Gastroesophageal sphincter (tissue), 3 donors: ENCODE measurements around the gene SLC35F4.

Experiments
- POLR2A ChIP-seq, 2 donors: fragments of 450-650 bp; IDR thresholded peaks; one replicate each; pipeline ENCODE4 v1.6.1; 2017; ENCODE audit warnings: antibody characterized with exemption in 2 of 2, mild to moderate bottlenecking in 2 of 2, moderate library complexity in 1 of 2
- POLR2AphosphoS5 ChIP-seq: sonication (generic); formaldehyde crosslinking; IDR thresholded peaks from one replicate; pipeline ENCODE4 v1.6.1; 2017; ENCODE audit warnings: antibody characterized with exemption
- TF ChIP-seq, protein P1 (sequence below), 4 experiments: fragments of 200-600 bp in 2 of 4; fragments of 450-650 bp in 2 of 4; sonication (generic) in 1 of 4; IDR thresholded peaks; one replicate each; pipeline ENCODE4 v1.5.1; 2017 to 2019; ENCODE audit warnings: antibody characterized with exemption in 4 of 4, mild to moderate bottlenecking in 2 of 4, moderate library complexity in 2 of 4

DNA sequence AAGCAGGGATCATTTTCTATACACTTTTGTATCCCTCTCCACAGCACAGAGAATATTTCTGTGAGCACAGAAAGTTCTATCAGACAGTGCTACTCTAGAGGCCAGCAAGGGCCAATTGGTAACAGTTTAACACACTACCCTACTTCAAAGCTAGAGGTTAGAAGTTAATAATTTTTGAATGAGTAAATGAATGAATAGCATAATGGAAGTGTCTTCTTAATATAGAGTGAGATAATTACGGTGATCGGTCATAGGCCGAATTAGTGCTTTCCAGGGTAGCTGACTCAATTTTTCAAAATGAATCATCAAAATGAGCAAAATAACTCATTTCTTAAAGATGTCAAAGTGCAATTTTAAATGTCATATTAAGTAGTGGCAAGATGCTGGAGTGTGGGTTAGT is 305.2 kb downstream of the SLC35F4 start:
- TF ChIP-seq, protein P1, sequence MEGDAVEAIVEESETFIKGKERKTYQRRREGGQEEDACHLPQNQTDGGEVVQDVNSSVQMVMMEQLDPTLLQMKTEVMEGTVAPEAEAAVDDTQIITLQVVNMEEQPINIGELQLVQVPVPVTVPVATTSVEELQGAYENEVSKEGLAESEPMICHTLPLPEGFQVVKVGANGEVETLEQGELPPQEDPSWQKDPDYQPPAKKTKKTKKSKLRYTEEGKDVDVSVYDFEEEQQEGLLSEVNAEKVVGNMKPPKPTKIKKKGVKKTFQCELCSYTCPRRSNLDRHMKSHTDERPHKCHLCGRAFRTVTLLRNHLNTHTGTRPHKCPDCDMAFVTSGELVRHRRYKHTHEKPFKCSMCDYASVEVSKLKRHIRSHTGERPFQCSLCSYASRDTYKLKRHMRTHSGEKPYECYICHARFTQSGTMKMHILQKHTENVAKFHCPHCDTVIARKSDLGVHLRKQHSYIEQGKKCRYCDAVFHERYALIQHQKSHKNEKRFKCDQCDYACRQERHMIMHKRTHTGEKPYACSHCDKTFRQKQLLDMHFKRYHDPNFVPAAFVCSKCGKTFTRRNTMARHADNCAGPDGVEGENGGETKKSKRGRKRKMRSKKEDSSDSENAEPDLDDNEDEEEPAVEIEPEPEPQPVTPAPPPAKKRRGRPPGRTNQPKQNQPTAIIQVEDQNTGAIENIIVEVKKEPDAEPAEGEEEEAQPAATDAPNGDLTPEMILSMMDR (IDR thresholded peaks at IDR 0.05) = no peak
- TF ChIP-seq POLR2AphosphoS5 = no peak
- no peak for TF ChIP-seq POLR2A (IDR thresholded peaks at IDR 0.05)
